ENCODE measurements around the gene AP1G1.
"Not testable (repeated sequence)": the region's sequence is repeated elsewhere in the genome, so short reads cannot be mapped to it uniquely, and the experiment has no call there.

AP1G1 gene

DNA sequence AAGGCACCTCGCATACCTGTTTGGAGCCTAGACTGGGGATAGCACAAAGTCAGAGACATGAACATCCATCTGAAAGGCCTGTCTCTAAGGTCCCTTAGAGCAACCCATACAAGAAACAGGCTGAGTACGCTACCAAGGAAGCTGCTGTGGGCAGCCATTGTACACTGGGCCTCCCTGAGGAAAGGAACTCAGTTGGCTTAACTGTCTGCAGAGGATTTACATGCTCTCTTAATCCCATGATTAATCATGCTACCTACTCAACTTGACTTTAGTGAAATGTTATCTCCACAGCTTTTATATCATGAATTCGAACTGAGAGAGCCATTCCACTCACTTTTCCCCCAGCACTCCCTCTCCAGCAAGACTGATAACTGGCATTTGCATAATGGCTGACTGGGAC lies 110.1 kb downstream of the AP1G1 start:
- DNase-seq: no peak

DNA sequence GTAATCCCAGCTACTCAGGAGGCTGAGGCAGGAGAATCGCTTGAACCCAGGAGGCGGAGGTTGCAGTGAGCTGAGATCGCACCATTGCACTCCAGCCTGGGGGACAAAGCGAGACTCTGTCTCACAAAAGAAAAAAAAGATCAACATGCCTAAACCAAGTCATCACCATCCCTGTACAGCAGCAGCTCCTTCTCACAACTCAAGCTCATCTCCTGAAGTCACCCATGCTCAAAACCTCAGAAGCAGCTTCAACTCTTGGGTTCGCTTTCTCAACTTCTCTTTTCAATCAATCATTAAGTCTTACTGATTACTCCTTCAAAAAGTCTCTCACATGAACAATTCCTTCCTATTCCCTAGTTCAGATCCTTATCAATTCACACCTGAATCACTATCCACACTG lies 115.5 kb downstream of the AP1G1 start:
- DNase-seq: no peak

DNA sequence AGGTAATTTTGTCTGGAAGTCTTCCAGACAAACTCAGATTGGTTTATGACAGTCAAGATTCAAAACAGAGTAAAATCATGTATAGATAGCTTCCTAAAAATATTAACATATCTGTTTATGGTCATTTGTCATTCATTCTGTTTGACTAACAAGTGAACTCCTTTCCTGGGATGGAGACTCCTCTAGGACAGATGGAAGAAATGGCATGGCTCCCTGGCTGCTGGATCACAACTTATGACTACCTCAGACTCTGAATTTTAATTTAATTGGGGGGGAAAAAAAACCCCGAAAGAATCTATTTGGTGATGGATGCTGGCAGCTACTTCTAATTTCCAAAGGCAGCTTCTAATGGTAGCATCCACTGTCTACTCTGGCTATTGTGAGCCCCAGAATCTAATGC lies 118.7 kb downstream of the AP1G1 start:
- no peak for DNase-seq

DNA sequence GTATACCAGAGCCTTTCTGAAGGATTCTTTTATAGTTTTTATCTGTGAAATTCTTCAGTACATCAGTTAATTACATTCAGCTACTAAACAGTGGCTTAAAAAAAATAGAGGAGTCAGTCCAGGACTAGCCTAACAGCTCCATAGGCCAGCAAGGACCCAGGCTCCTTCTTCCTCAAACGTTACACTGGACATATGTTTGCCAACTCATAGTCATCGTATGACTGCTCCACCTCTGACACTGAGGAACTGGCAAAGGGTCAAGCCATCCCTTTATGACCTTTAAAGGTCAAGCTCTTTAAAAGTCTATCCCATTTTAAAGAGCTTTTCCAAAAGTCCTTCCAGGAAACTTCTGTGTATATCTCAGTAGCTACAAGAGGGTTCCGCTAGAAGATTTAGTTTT lies 120.8 kb downstream of the AP1G1 start:
- no peak for DNase-seq

DNA sequence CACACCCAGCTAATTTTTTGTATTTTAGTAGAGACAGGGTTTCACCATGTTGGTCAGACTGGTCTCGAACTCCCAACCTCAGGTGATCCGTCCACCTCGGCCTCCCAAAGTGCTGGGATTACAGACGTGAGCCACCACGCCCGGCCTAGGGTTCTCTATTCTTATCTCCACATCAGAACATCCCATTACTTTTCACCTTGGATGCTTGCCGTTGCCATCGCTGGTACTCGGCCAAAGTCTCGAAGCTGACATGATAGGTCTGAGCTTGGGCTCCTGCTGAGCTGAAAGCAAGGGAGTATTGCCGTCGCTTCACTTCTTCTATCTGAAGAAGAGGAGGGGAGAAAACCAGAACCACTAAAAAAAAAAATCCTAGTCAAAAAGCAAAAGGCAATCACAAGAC lies 124.4 kb downstream of the AP1G1 start:
- DNase-seq: not testable (repeated sequence)

DNA sequence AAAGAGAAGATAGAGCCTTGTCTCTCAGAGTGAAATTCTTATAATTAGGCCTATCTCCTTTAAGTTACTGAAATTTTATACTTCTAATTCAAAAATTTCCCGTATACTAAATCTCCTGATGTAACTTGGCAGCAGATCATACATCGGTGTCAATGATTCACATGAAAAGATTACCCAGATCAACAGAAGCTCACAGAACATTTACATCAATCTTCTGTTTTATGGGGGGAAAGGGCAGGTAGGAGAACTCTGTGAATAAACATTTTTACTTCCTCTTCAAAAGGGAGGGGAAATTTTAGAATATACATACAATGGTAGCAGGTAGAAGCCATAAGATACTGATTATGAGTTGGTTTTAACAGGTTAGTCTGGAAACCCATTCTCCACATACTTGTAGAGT lies 127.3 kb downstream of the AP1G1 start:
- no peak for DNase-seq

Data from activated CD4-positive, alpha-beta T cell treated with anti-CD3 and anti-CD28 coated beads, Interleukin-2, amount 50 U/mL, for 4 hours (primary cell).